Esophagus muscularis mucosa (tissue), 4 donors: ENCODE results near the gene PLAC1.

Source experiments
- CTCF ChIP-seq, 3 experiments: fragments of 200-600 bp in 2 of 3; fragments of 450-650 bp in 1 of 3; sonication (generic) in 2 of 3; IDR thresholded peaks; one replicate each; pipeline ENCODE4 v1.5.1; 2017 to 2019; ENCODE audit warnings: antibody characterized with exemption in 3 of 3, mild to moderate bottlenecking in 2 of 3, moderate library complexity in 1 of 3
- EP300 ChIP-seq: sonication (generic); formaldehyde crosslinking; IDR thresholded peaks from one replicate; pipeline ENCODE4 v1.6.1; 2017; ENCODE audit warnings: antibody characterized with exemption
- POLR2A ChIP-seq: fragments of 450-650 bp; IDR thresholded peaks from one replicate; pipeline ENCODE4 v1.6.1; 2017; ENCODE audit warnings: antibody characterized with exemption, moderate library complexity, mild to moderate bottlenecking, low read depth
- POLR2AphosphoS5 ChIP-seq, 2 donors: sonication (generic); formaldehyde crosslinking; IDR thresholded peaks; one replicate each; pipeline ENCODE4 v1.6.1; 2017; ENCODE audit warnings: antibody characterized with exemption in 2 of 2

DNA sequence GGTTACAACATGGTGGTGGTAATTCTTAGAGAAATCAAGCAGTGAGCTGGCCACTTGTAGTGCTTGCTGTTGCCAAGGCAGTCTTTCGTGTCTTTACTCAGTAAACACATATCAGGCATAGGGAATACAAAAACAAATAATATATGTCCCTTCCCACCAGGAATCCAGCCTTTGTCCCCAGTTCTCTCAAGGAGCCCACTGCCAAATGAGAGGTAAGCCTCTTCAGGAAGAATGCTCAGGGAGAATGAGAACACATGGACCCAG, 421 bp upstream of the PLAC1 start:
- TF ChIP-seq CTCF (IDR thresholded peaks at IDR 0.05), result no peak
- TF ChIP-seq POLR2AphosphoS5 (IDR thresholded peaks at IDR 0.05), result no peak
- no peak for TF ChIP-seq EP300
- TF ChIP-seq POLR2A, result no peak
